GM12872 (cell line): ENCODE results near the gene CELA2B.

ENCODE experiments used
- CTCF ChIP-seq: IDR thresholded peaks from 3 replicates; pipeline ENCODE4 v1.5.1; 2011; ENCODE audit warnings: low read depth, mild to moderate bottlenecking, low read length, moderate library complexity; ENCODE audit not compliant: insufficient read depth

CELA2B gene

GRCh38 chr1:15456313-15456954 lies 19.5 kb upstream of the CELA2B start, which contains the start of gene CELA2A:
Gene CELA2A (plus strand): TSS chr1:15456732. CDS start chr1:15456754, 22 bp downstream.
- no peak for TF ChIP-seq CTCF

- TF ChIP-seq CTCF: no peak
Measured at GRCh38 chr1:15457585-15457984, 18.3 kb upstream of the CELA2B start.

GRCh38 chr1:15459771-15460707 lies 15.9 kb upstream of the CELA2B start:
- TF ChIP-seq CTCF: no peak

GRCh38 chr1:15460708-15461095 lies 15.2 kb upstream of the CELA2B start:
- no peak for TF ChIP-seq CTCF

- TF ChIP-seq CTCF: no peak
Measured at GRCh38 chr1:15465674-15466073, 10.2 kb upstream of the CELA2B start.

- TF ChIP-seq CTCF: no peak
Measured at GRCh38 chr1:15468145-15468544, 7.8 kb upstream of the CELA2B start.

- TF ChIP-seq CTCF: no peak
Measured at GRCh38 chr1:15469361-15469760, 6.5 kb upstream of the CELA2B start.
